HepG2 (cell line): ENCODE data around the gene FUT3. TPM values are rescaled to one million over a fixed set of nuclear protein-coding genes. Genes with fewer than 3 reads are reported as not detected.

Experiments
- HDAC2 ChIP-seq: sonication (generic); formaldehyde crosslinking; IDR thresholded peaks from 2 replicates; pipeline ENCODE4 v1.4.0; 2020; ENCODE audit warnings: missing genetic modification reagents
- HNRNPK ChIP-seq: fragments of 200-400 bp; formaldehyde crosslinking; IDR thresholded peaks from 2 replicates; pipeline ENCODE4 v1.6.1; 2018; ENCODE audit warnings: low read length, low read depth, moderate library complexity, mild to moderate bottlenecking; ENCODE audit not compliant: poor library complexity, severe bottlenecking
- ZNF746 ChIP-seq: sonication (generic); formaldehyde crosslinking; IDR thresholded peaks from 2 replicates; pipeline ENCODE4 v1.8.0; 2022; ENCODE audit warnings: mild to moderate bottlenecking, missing genetic modification reagents
- ZNF788 ChIP-seq: sonication (generic); formaldehyde crosslinking; IDR thresholded peaks from 2 replicates; pipeline ENCODE4 v1.5.0; 2020; ENCODE audit warnings: mild to moderate bottlenecking, missing genetic modification reagents, borderline replicate concordance
- polyA plus RNA-seq, 8 experiments: library from polyadenylated mRNA; depleted of rRNA in 3 of 8; stranded (reverse) in 7 of 8; unstranded in 1 of 8; fragments of >200 nt; fragmentation: Illumina TruSeq in 4 of 8; extraction: Trizol in 4 of 8; gene quantifications; 2 replicates each; pipeline versions ENCODE4 v1.2.1 to v1.2.3, GENCODE V29; 2011 to 2016; ENCODE audit warnings: low read depth in 4 of 8, missing spikeins in 1 of 8, mixed read lengths in 1 of 8; ENCODE audit not compliant: insufficient read depth in 1 of 8
- total RNA-seq, 5 experiments: library from RNA; depleted of rRNA; stranded (reverse); fragments of >200 nt; fragmentation: Illumina TruSeq; extraction: Trizol; gene quantifications; 2 replicates each; pipeline ENCODE4 v1.2.3, GENCODE V29; 2016; ENCODE audit warnings: low read depth in 1 of 5
- TF ChIP-seq, protein P1 (sequence below), 2 experiments: sonication (generic) in 1 of 2; formaldehyde crosslinking in 1 of 2; IDR thresholded peaks; 2 replicates each; pipeline versions ENCODE4 v1.5.1 to v1.6.1; 2011 to 2020; ENCODE audit warnings: borderline replicate concordance in 1 of 2, low read depth in 1 of 2, low read length in 1 of 2, mild to moderate bottlenecking in 1 of 2, missing genetic modification reagents in 1 of 2, moderate library complexity in 1 of 2
- TF ChIP-seq, protein P2 (sequence below): sonication (generic); formaldehyde crosslinking; IDR thresholded peaks from 2 replicates; pipeline ENCODE4 v1.5.0; 2020; ENCODE audit warnings: mild to moderate bottlenecking, missing genetic modification reagents, borderline replicate concordance
- TF ChIP-seq, protein P3 (sequence below), 2 experiments: fragments of 450-650 bp in 1 of 2; sonication (generic) in 1 of 2; formaldehyde crosslinking in 1 of 2; IDR thresholded peaks; 2 replicates each; pipeline versions ENCODE4 v1.6.1 to v1.8.0; 2016 to 2022; ENCODE audit warnings: antibody characterized with exemption in 1 of 2, mild to moderate bottlenecking in 1 of 2, missing genetic modification reagents in 1 of 2

The FUT3 gene
- total and polyA plus RNA-seq, 2 of the 13 experiments (the other 11 are each of a cell fraction or from before 2014, with no cell fraction given), result 0.53 to 1.1 TPM

DNA sequence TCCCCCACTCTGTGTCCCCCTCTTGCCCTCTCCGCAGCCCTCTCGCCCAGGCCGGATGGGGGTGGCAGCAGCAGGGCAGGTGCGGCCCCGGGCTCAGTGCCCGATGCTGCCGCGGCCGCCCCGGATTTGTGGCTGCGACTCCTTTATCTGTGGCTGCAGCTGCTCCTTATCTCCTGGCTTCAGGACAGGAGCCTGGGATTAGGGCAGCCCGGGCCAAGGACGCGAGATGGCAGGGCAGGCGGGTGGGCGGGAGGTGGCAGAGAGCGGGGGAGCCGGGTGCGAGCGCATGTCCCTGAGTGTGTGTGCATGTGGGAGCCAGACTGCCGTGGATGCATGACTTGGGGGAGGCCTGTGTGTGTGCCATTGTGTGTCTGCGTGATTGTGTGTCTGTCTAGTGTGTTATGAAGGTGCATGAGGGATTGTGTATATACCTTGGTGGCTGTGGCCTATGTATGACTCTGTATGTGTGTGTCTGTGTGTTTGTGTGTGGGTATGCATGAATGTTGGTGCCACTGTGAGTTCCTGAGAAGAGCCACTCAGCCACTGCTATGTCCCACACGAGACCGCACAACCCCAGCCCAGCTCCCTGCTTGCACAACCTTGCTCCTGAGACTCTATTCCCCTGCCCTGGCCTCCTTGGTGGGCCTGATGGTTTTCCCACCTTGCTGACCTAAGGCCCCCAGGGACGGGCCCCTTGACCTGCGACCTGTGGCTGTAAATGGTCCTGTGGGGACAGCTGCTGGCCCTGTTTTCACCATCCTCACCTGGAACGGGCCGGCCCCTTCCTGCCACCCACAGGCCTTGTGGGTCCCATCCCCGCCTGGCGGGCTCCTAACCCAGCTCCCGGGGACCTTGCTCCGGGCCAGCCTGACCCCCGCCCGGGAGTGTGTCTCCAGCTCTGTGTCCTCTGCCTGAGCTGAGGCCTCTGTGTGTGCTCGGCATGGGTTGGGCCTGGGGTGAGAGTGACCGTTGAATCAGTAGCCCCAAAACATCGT, 51.7 kb downstream of the FUT3 start (continued):
- TF ChIP-seq, protein P1, sequence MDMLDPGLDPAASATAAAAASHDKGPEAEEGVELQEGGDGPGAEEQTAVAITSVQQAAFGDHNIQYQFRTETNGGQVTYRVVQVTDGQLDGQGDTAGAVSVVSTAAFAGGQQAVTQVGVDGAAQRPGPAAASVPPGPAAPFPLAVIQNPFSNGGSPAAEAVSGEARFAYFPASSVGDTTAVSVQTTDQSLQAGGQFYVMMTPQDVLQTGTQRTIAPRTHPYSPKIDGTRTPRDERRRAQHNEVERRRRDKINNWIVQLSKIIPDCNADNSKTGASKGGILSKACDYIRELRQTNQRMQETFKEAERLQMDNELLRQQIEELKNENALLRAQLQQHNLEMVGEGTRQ (IDR thresholded peaks at IDR 0.05; ENCODE audit: low read depth, low read length), result no peak
- TF ChIP-seq, protein P1 (CRISPR knock-in tag; IDR thresholded peaks at IDR 0.05; ENCODE audit: borderline replicate concordance), result 0 out of 2 replicates have a peak, but pooled peaks have one; percentile 18
- TF ChIP-seq, protein P2, sequence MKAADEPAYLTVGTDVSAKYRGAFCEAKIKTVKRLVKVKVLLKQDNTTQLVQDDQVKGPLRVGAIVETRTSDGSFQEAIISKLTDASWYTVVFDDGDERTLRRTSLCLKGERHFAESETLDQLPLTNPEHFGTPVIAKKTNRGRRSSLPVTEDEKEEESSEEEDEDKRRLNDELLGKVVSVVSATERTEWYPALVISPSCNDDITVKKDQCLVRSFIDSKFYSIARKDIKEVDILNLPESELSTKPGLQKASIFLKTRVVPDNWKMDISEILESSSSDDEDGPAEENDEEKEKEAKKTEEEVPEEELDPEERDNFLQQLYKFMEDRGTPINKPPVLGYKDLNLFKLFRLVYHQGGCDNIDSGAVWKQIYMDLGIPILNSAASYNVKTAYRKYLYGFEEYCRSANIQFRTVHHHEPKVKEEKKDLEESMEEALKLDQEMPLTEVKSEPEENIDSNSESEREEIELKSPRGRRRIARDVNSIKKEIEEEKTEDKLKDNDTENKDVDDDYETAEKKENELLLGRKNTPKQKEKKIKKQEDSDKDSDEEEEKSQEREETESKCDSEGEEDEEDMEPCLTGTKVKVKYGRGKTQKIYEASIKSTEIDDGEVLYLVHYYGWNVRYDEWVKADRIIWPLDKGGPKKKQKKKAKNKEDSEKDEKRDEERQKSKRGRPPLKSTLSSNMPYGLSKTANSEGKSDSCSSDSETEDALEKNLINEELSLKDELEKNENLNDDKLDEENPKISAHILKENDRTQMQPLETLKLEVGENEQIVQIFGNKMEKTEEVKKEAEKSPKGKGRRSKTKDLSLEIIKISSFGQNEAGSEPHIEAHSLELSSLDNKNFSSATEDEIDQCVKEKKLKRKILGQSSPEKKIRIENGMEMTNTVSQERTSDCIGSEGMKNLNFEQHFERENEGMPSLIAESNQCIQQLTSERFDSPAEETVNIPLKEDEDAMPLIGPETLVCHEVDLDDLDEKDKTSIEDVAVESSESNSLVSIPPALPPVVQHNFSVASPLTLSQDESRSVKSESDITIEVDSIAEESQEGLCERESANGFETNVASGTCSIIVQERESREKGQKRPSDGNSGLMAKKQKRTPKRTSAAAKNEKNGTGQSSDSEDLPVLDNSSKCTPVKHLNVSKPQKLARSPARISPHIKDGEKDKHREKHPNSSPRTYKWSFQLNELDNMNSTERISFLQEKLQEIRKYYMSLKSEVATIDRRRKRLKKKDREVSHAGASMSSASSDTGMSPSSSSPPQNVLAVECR (CRISPR knock-in tag), result 0 out of 2 replicates have a peak, but pooled peaks have one; percentile 14
- TF ChIP-seq, protein P3, sequence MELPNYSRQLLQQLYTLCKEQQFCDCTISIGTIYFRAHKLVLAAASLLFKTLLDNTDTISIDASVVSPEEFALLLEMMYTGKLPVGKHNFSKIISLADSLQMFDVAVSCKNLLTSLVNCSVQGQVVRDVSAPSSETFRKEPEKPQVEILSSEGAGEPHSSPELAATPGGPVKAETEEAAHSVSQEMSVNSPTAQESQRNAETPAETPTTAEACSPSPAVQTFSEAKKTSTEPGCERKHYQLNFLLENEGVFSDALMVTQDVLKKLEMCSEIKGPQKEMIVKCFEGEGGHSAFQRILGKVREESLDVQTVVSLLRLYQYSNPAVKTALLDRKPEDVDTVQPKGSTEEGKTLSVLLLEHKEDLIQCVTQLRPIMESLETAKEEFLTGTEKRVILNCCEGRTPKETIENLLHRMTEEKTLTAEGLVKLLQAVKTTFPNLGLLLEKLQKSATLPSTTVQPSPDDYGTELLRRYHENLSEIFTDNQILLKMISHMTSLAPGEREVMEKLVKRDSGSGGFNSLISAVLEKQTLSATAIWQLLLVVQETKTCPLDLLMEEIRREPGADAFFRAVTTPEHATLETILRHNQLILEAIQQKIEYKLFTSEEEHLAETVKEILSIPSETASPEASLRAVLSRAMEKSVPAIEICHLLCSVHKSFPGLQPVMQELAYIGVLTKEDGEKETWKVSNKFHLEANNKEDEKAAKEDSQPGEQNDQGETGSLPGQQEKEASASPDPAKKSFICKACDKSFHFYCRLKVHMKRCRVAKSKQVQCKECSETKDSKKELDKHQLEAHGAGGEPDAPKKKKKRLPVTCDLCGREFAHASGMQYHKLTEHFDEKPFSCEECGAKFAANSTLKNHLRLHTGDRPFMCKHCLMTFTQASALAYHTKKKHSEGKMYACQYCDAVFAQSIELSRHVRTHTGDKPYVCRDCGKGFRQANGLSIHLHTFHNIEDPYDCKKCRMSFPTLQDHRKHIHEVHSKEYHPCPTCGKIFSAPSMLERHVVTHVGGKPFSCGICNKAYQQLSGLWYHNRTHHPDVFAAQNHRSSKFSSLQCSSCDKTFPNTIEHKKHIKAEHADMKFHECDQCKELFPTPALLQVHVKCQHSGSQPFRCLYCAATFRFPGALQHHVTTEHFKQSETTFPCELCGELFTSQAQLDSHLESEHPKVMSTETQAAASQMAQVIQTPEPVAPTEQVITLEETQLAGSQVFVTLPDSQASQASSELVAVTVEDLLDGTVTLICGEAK (IDR thresholded peaks at IDR 0.05), result no peak
- TF ChIP-seq, protein P3 (CRISPR knock-in tag; IDR thresholded peaks at IDR 0.05), result no peak; the same call in 1 of the 2 replicates
- peak; percentile 72 for TF ChIP-seq ZNF788 (CRISPR knock-in tag)
- peak; percentile 66 for TF ChIP-seq HNRNPK
- 0 out of 2 replicates have a peak, but pooled peaks have one; percentile 29 for TF ChIP-seq HDAC2 (CRISPR knock-in tag)
- TF ChIP-seq ZNF746, result 0 out of 2 replicates have a peak, but pooled peaks have one; percentile 28
